ENCODE measurements around the gene HPGDS. TPM values are rescaled to one million over a fixed set of nuclear protein-coding genes. Genes with fewer than 3 reads are reported as not detected.

Gene HPGDS
- polyA plus RNA-seq, 1 of the 3 experiments (the other 2 are of a cell fraction) = not detected

DNA sequence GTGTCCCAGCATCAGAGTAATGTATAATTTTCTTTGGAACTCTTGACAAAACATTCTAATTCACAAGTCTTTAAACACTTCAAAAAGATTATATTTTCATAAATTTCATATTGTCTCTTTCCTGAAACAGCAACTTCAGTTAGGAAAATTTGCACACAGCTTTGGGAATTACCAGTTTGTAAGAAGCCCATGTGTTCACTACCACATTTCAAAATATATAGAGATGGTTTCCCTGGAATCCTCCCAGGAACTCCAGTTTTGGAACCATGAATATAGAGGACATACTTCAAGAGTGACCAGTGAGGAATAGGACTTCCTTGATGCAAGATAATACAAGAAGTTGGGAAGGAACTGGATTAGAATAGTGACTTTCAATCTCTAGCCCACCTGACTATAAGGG lies 28.7 kb upstream of the HPGDS start:
- no peak overlapping the region for H3K9ac ChIP-seq
- H3K4me2 ChIP-seq = no peak overlapping the region
- H3K27me3 ChIP-seq (ENCODE audit: insufficient read depth) = no peaks in the 10 kb centered on the region
- no peaks in the 10 kb centered on the region for H4K20me1 ChIP-seq (ENCODE audit: insufficient read depth)
- no peak overlapping the region for H2AFZ ChIP-seq (ENCODE audit: low read depth)
- H3K79me2 ChIP-seq (ENCODE audit: insufficient read depth) = no peaks in the 10 kb centered on the region
- ChIA-PET POLR2A (no interaction called here), CTCF (interaction anchor here (0.9 to 1.4 kb wide), 2 partner anchors 36 to 230 kb away, joined by 3 read pairs; no protein-coding TSS in a partner anchor)
- no peak overlapping the region for H3K4me3 ChIP-seq (ENCODE audit: low read depth in 2 of 2, low read length in 1 of 2)
- H3K9me3 ChIP-seq = no peaks in the 10 kb centered on the region
- H3K36me3 ChIP-seq (replicated peaks in 1 of 2; ENCODE audit: control insufficient read depth in 1 of 2, insufficient read depth in 2 of 2, low read length in 1 of 2) = no peaks in the 10 kb centered on the region
- no peaks in the 10 kb centered on the region for H3K4me1 ChIP-seq (ENCODE audit: control insufficient read depth in 1 of 2, insufficient read depth in 2 of 2, low read depth in 1 of 2, low read length in 1 of 2)
- H3K9me2 ChIP-seq = no peaks in the 10 kb centered on the region
- no peak overlapping the region for H3K27ac ChIP-seq (ENCODE audit: low read depth in 2 of 2, low read length in 1 of 2)
- H3F3A ChIP-seq (replicated peaks; ENCODE audit: insufficient read depth) = no peaks in the 10 kb centered on the region
- TF ChIP-seq FOXJ3 (CRISPR knock-in tag; IDR thresholded peaks at IDR 0.05) (no peak), NRF1 (IDR thresholded peaks at IDR 0.05; ENCODE audit: low read depth, low read length) (no peak), YY1 (IDR thresholded peaks at IDR 0.05; ENCODE audit: low read depth) (no peak), JUND (IDR thresholded peaks at IDR 0.05) (no peak), RCOR1 (IDR thresholded peaks at IDR 0.05; ENCODE audit: low read length) (no peak), TEAD4 (IDR thresholded peaks at IDR 0.05; ENCODE audit: borderline replicate concordance, insufficient read depth) (no peak), FOSL2 (IDR thresholded peaks at IDR 0.05; ENCODE audit: borderline replicate concordance, low read depth) (no peak), TAF1 (IDR thresholded peaks at IDR 0.05; ENCODE audit: borderline replicate concordance, low read depth, low read length) (no peak), NFIC (IDR thresholded peaks at IDR 0.05; ENCODE audit: borderline replicate concordance) (no peak), MXI1 (IDR thresholded peaks at IDR 0.05; ENCODE audit: low read depth, low read length) (no peak)
- TF ChIP-seq, protein P1, sequence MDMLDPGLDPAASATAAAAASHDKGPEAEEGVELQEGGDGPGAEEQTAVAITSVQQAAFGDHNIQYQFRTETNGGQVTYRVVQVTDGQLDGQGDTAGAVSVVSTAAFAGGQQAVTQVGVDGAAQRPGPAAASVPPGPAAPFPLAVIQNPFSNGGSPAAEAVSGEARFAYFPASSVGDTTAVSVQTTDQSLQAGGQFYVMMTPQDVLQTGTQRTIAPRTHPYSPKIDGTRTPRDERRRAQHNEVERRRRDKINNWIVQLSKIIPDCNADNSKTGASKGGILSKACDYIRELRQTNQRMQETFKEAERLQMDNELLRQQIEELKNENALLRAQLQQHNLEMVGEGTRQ (IDR thresholded peaks at IDR 0.05; ENCODE audit: borderline replicate concordance, low read depth, low read length) = no peak
- TF ChIP-seq, protein P2, sequence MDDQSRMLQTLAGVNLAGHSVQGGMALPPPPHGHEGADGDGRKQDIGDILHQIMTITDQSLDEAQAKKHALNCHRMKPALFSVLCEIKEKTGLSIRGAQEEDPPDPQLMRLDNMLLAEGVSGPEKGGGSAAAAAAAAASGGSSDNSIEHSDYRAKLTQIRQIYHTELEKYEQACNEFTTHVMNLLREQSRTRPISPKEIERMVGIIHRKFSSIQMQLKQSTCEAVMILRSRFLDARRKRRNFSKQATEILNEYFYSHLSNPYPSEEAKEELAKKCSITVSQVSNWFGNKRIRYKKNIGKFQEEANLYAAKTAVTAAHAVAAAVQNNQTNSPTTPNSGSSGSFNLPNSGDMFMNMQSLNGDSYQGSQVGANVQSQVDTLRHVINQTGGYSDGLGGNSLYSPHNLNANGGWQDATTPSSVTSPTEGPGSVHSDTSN (IDR thresholded peaks at IDR 0.05) = no peak
- no peak for DNase-seq

DNA sequence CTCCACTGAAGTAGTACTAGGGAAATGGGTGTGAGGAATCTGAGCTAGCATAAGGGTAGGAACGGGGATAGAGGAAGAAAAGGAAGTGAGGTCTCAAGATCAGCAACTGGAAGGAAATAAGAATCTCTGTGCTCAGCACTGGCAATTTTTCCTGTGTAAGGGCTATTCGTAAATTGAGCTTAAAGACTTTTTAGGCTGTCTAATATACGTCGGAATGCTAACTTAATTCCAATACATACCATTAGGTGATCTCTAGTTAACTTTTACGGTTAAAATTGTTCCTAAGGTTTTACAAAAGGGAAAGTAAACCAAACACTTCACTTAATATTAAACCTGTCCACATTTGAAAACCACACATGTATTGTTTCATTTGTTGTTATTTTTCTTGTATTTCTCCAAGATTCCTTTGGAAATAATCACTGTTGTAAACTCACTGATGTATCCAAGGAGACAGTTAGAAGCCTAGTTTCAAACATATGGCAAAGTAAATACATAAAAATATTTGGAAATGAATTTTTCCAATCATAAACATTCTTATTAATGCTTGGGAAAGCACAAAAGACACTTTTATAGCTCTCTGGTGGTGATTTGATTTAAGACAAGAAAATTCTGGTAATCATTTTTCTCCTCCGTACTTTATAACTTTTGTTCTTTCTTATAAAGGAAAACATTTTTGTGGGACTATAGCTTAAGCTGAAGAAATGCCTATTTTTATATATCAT lies 28.1 kb upstream of the HPGDS start:
- no peaks in the 10 kb centered on the region for H3K9me3 ChIP-seq
- no peaks in the 10 kb centered on the region for H3K27me3 ChIP-seq (ENCODE audit: insufficient read depth)
- ChIA-PET CTCF (interaction anchor here (0.7 to 1.4 kb wide), 3 partner anchors 19 to 231 kb away, joined by 3 read pairs; no protein-coding TSS in a partner anchor), POLR2A (no interaction called here)
- H3K27ac ChIP-seq (ENCODE audit: low read depth in 2 of 2, low read length in 1 of 2) = no peak overlapping the region
- no peaks in the 10 kb centered on the region for H3K36me3 ChIP-seq (replicated peaks in 1 of 2; ENCODE audit: control insufficient read depth in 1 of 2, insufficient read depth in 2 of 2, low read length in 1 of 2)
- no peak overlapping the region for H3K9ac ChIP-seq
- peaks cover 3% of the 10 kb centered on the region for H3F3A ChIP-seq (replicated peaks; ENCODE audit: insufficient read depth)
- H3K4me3 ChIP-seq (ENCODE audit: low read depth in 2 of 2, low read length in 1 of 2) = no peak overlapping the region
- H4K20me1 ChIP-seq (ENCODE audit: insufficient read depth) = no peaks in the 10 kb centered on the region
- 80% methylated on average over 6 of the region's 6 CpGs for WGBS (ENCODE audit: low lambda C conversion rate)
- H3K4me2 ChIP-seq = no peak overlapping the region
- no peaks in the 10 kb centered on the region for H3K9me2 ChIP-seq
- DNase-seq = no peak
- no peak overlapping the region; the same call in 1 of the 2 replicates for H2AFZ ChIP-seq (ENCODE audit: low read depth)
- no peaks in the 10 kb centered on the region for H3K4me1 ChIP-seq (ENCODE audit: control insufficient read depth in 1 of 2, insufficient read depth in 2 of 2, low read depth in 1 of 2, low read length in 1 of 2)
- H3K79me2 ChIP-seq (ENCODE audit: insufficient read depth) = no peaks in the 10 kb centered on the region
- TF ChIP-seq RFX5 (IDR thresholded peaks at IDR 0.05; ENCODE audit: low read length) (no peak), SIN3A (IDR thresholded peaks at IDR 0.05; ENCODE audit: borderline replicate concordance, low read depth, low read length) (no peak), EP300 (IDR thresholded peaks at IDR 0.05; ENCODE audit: borderline replicate concordance in 1 of 2, low read depth in 1 of 2, low read length in 1 of 2) (no peak), FOSL2 (IDR thresholded peaks at IDR 0.05; ENCODE audit: borderline replicate concordance, low read depth) (no peak), TEAD4 (IDR thresholded peaks at IDR 0.05; ENCODE audit: borderline replicate concordance, insufficient read depth) (no peak), GABPA (IDR thresholded peaks at IDR 0.05; ENCODE audit: low read depth) (no peak), NRF1 (IDR thresholded peaks at IDR 0.05; ENCODE audit: low read depth, low read length) (no peak), SMC3 (IDR thresholded peaks at IDR 0.05; ENCODE audit: low read depth, low read length) (no peak), FOXM1 (IDR thresholded peaks at IDR 0.05; ENCODE audit: low read depth) (no peak), EZH2phosphoT487 (IDR thresholded peaks at IDR 0.05; ENCODE audit: borderline replicate concordance, low read depth) (no peak), ELF1 (IDR thresholded peaks at IDR 0.05) (no peak), MXI1 (IDR thresholded peaks at IDR 0.05; ENCODE audit: low read depth, low read length) (no peak), MEF2A (IDR thresholded peaks at IDR 0.05; ENCODE audit: borderline replicate concordance, low read depth) (no peak), YY1 (IDR thresholded peaks at IDR 0.05; ENCODE audit: low read depth) (no peak)
- TF ChIP-seq, protein P3, sequence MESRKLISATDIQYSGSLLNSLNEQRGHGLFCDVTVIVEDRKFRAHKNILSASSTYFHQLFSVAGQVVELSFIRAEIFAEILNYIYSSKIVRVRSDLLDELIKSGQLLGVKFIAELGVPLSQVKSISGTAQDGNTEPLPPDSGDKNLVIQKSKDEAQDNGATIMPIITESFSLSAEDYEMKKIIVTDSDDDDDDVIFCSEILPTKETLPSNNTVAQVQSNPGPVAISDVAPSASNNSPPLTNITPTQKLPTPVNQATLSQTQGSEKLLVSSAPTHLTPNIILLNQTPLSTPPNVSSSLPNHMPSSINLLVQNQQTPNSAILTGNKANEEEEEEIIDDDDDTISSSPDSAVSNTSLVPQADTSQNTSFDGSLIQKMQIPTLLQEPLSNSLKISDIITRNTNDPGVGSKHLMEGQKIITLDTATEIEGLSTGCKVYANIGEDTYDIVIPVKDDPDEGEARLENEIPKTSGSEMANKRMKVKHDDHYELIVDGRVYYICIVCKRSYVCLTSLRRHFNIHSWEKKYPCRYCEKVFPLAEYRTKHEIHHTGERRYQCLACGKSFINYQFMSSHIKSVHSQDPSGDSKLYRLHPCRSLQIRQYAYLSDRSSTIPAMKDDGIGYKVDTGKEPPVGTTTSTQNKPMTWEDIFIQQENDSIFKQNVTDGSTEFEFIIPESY (IDR thresholded peaks at IDR 0.05; ENCODE audit: borderline replicate concordance, low read depth) = no peak
- TF ChIP-seq, protein P2 (IDR thresholded peaks at IDR 0.05) = no peak
- TF ChIP-seq, protein P4, sequence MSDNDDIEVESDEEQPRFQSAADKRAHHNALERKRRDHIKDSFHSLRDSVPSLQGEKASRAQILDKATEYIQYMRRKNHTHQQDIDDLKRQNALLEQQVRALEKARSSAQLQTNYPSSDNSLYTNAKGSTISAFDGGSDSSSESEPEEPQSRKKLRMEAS (IDR thresholded peaks at IDR 0.05; ENCODE audit: low read depth) = no peak

All from SK-N-SH (cell line).